ENCODE measurements around the gene MLLT3.
"Not testable (repeated sequence)": the region's sequence is repeated elsewhere in the genome, so short reads cannot be mapped to it uniquely, and the experiment has no call there.

The MLLT3 gene

DNA sequence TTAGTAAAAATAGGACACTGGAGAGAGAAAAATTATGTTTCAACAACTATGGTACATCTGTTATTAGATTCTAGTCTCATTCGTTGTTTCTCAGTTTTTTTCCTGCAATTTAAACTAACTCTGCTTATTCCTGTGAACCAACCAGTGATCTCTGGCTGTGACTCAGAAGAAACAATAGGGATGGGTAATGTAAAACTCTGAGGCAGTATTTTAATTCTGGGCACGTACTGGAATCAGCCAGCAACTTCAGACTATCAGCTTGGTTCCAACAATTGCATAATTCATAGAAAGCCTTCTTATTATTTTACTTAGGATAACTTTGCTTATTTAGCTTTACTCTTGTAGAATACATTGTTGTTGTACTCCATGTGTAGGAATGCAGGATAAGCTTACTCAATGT, 28.8 kb downstream of the MLLT3 start:
- DNase-seq, result no peak

DNA sequence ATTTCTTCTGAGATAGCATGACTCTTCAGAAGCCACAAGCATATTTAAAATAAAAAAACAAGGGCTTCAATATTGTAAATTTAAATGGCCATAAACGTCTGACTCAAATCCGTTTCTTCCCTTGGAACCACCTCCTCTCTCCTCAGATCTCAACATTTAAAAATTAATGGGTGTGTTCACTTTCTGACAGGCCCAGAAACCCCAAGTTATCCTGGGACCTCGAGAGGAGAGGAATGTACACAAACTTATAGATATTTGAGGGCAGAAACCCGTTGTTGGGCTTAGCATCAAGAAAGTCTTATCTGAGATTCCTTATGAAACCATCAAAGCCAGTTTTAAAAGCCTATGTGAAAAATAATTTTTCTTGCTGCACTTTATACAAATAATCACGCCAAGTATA, 29.2 kb downstream of the MLLT3 start:
- DNase-seq, result no peak

DNA sequence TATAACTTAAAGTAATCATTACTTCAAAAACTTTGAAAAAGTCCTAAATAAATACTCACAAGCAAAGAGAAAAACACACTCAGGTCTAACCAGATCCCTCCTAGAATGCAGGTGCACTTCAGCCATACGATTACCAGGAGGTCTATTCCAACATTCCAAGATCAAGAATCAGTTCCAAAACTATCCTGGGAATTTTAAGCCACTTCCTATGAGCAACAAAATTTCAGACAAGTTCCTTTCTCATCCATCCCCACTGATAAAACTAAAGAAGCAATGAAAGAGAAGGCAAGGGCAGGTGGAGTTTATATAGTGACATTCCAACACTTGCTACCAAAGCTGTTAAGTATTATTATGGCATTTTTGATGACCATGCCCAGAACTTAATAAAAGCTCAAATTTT, 29.6 kb downstream of the MLLT3 start:
- no peak for DNase-seq

DNA sequence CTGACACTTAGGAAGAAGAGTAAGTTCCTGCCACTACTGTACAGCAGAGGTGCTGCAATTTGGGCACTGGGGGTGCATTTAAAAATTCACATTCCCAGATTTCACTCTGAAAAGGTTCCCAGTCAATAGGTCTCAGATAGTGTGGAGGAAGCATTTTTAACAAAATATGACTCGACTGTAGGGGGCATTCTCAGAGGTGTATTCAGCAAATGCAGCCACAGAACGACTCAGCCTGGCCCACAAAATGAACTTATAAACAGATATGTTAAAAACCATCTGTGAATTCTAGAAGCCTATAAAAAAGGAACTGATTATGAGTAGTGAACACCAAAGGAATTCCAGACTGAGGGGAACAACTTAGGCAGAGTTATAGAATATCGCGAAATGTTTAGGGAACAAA, 31.1 kb downstream of the MLLT3 start:
- no peak for DNase-seq

DNA sequence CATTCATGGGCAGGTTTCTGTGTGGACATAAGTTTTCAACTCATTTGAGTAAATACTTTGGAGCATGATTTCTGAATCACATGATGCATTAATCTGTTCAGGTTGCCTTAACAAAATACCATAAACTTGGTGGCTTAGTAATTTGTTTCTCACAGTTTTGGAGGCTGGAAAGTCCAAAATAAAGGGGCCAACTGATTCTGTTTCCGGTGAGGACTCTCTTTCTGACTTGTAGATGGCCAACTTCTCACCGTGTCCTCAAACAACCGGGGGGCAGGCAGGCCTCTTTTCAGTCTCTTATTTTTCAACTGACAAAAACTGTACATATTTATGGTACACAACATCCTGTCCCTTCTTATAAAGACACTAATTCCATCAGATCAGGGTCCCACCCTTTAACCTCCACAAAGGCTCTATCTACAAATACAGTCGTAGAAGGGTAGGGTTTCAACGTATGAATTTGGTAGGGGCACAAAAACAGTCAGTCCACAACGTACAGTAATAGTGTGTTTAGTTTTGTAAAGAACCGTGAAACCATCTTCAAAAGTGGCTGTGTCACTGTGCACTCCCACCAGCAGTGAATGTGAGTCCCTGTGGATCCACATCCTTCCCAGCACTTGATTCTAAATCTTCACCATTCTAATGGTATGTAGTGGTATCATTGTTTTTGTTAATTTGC, 37.2 kb downstream of the MLLT3 start:
- no peak for DNase-seq

DNA sequence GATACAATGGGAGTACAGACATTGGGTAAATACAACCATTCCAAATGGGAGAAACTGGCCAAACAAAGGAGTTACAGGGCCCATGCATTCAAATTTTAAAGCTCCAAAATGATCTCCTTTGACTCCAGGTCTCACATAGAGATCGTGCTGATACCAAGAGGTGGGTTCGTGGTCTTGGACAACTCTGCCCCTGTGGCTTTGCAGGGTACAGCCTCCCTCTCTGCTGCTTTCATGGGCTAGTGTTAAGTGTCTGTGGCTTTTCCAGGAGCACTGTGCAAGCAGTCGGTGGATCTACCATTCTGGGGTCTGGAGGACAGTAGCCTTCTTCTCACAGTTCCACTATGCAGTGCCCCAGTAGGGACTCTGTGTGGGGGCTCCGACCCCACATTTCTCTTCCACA, 39.2 kb downstream of the MLLT3 start:
- DNase-seq, result not testable (repeated sequence)

DNA sequence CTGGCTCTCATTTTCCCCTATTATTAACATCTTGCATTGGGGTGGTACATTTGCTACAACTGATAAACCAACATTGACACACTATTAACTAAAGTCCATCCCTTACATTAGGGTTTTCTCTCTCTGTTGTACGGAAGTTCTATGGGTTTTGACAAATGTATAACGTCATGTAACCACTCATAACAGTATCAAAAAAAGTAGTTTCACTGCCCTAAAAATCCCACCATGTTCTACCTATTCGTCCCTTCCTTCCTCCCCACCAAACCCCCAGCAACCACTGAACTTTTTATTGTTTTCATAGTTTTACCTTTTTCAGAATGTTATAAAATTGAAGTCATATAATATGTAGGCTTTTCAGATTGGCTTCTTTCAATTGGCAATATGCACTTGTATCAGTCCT, 40.1 kb downstream of the MLLT3 start:
- DNase-seq, result no peak

DNA sequence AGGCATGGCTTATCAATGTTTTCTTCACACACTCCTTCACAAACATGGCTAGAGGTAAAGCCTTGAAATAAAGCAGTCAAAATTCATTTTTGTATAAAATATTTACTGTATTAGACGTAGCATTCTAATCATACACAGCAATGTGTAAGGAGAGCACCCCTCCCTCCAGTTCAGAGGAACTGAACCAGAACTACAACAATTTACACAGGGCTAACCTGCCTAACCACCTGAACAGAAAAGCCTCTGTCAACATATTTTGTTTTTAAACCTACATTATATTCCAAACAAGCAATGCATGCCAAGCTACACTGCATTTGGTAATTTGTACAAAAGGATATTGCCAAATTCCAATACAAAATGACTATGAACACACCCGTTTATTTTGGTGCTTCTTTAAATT, 41.6 kb downstream of the MLLT3 start:
- DNase-seq, result no peak

DNA sequence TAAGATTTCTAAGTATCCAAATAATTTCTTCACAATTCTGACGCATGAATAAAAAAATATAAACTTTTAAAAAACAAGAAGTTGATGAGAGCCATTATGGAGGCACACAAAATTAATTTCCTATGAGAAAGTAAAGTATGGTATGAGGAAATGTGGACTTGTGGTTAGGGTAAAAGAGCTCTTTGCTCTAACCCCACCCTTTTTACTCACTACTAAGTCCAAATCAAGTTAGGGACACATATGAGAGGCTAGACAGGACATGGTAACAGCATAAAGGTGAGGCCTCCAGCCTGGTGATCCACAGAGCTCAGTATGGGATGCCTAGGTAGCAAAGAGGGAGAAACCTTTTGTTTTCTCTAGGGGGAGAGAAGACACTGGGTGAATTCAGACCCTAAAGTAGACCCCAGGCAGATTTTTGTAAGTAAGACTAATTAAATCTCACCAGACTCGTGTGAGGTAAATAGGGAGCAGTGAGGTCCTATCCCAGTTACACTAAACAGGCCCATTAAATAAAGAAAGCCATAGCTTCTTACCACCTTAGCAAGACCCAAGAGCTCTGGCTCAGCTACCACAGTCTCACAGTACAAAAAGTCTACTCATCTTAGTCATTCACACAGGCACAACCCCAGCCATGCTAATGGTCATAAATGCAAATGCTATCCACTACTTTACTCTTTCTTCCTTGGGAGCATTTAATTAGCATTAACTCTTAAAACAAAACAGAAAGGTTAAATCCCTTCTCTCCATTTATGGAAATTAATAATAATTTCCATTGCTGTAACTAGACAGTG, 42.6 kb downstream of the MLLT3 start:
- no peak for DNase-seq

DNA sequence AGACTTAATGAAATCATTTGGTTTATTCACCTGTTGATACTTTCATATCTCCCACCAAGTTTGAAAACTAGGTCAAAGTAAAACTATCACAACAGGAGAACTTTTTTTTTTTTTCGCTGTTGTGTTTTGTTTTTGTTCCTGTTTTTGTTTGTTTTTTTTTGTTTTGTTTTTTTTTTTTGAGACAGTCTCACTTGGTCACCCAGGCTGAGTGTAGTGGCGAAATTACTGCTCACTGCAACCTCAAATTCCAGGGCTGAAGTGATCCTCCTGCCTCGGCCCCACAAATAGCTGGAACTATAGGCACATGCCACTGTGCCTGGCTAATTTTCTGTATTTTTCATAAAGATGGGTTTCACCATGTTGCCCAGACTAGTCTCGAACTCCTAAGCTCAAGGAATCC, 49.3 kb downstream of the MLLT3 start:
- no peak for DNase-seq

DNA sequence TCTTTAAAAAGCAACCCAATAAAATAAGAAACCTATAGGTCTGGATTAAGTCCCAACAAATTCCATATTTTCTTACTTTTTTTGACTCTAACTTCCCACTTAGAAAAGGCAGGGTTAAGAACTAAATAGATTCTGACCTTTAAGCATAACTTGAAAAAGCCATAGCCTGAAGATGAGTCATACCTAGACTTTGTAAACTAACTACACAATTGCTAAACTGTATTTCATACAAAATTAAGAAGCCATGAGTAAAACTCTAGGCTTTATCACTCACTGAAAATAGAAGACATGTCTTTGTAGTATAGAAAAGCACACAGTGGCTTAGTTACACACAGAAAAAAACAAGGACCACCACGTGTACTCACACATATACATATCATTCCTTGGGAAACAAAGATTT, 51.5 kb downstream of the MLLT3 start:
- DNase-seq, result no peak

DNA sequence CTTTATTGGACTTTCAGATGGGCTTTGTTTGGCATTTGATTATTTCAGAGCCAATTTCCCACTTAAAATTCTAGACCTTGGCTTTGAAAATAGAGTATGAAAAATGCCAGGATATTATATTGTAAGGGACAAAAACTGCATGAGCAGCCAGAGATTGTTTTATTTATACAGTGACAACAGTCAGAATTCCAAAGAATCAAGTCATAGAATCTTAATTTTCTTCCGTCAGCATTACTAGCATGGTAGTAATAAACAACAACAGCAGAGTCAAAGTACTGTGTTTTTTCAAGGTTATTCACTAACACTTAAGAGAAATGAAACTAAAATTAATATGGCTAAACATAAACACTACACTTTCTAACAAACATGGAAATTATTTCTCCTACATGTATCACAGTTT, 52.2 kb downstream of the MLLT3 start:
- no peak for DNase-seq

DNA sequence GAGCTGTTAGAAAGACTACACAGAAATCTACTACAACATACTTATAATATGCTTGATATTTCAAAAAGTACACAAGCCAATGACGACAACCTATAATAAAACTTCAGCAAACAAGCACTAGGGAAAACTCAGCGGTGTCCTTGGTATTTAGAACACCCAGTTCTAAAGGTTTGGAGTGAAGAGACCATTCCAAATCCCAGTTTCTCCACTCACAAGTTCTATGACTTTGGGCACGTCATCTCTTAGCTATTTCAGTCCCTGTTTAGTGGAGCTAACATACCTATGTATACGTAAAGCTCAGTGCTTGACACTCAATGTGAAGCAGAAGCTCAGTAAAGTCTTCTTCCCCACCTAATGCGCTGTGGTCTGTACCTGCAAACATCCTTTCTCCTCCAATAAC, 52.8 kb downstream of the MLLT3 start:
- DNase-seq, result no peak

DNA sequence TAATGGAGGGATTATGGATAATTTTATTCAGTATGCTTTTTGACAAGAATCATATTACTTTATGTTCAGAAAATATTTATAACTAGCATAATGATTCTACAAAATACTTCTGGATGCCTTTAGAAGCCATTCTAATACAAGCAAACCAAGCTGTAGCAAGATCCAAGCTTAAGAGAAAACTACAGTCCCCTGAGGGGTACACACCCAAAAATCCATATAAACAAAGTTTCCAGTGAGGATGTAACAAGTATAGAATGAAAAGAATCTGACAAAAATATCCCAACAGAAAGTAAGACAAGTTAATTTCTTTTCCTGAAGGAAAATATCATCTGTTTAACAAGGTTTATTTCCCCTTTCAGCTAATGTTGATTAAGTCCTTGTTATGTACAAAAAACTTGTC, 53.9 kb downstream of the MLLT3 start:
- no peak for DNase-seq

DNA sequence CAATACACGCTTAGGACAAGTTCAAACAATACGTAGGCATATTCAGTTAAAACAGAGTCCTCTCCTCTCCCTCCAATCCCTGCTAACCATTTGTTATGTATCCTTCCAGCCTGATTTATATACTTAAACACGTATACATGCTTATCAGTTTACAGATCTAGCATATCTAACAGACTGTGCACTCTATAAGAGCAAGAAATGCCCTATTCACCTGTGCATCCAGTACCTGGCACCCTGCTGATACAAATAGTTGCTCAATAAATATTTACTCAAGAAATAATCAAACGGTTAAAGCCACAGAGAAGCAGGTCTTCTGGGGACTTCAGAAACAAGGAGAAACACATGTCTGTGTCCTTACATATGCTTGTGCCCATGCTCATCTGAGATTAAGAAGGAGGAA, 55.9 kb downstream of the MLLT3 start:
- DNase-seq, result no peak

DNA sequence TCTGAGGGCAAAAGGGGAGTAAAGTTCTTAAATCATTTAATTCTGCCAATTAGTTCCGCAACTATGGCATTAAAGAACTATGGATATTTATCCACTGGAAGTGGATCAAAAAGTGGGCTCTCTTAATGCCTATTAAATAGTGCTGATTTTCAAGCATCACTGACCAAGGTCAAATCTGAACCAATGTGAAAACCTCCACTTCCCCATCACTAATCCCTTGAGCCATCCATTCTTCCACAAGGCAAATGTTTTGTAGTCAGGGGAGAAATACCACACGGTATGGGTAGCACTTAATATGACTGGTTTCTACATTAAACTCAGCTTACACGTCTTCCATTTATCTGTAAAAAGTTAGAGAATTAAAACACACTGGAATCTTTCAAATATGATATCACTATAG, 57.6 kb downstream of the MLLT3 start:
- no peak for DNase-seq

DNA sequence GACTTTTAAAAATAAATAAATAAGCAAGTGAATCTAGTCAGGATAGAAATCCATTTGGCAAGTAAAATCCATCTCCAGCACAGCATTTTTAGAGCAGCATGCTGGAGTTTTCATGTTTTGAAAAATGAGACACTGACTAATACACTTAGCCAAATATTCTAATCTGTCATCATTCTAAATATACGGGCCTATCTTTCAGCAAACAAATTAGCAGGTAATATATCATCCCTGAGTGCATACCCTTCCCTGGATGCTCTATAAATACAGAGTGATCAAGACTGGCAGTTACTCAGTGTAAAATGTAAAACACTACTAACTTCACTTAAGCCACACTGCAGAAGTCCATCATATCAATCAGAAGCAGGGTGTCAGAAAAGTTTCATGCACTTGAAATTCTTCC, 58.4 kb downstream of the MLLT3 start:
- DNase-seq, result no peak

DNA sequence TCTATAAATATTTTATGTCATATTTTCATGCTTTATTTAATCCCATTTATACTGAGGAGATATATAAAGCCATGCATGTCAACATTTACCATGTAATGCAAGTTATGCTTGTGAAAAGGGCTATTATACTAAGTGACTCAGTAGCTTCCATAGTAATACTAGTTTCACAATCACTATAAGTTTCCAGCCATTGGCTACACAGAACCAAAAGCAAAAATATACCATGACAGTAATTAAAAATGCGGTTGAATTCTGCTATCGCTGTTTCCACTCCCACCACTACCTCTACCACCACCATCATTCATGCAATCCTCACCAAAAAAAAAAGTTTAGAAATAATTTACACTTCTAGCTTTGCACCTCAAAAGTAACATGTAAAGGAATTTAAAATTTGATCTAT, 60.2 kb downstream of the MLLT3 start:
- no peak for DNase-seq

DNA sequence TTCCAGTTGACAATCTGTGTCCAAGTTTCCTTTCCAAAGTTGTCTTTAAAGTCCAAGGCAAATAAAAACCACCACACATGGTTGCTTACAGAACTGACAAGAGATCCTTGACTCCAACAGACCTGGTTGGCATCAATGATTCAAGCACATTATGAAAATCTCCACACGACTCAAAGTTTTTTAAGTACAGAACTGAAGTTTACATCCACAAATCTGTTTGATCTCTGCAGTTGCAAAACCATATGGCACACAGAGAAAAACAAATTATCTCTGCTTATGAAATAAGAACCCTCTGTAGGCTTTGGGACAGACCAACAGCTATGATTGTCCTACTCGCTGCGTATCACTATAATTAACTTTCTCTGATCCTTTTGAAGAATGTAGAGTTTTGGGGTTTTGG, 60.8 kb downstream of the MLLT3 start:
- no peak for DNase-seq

DNA sequence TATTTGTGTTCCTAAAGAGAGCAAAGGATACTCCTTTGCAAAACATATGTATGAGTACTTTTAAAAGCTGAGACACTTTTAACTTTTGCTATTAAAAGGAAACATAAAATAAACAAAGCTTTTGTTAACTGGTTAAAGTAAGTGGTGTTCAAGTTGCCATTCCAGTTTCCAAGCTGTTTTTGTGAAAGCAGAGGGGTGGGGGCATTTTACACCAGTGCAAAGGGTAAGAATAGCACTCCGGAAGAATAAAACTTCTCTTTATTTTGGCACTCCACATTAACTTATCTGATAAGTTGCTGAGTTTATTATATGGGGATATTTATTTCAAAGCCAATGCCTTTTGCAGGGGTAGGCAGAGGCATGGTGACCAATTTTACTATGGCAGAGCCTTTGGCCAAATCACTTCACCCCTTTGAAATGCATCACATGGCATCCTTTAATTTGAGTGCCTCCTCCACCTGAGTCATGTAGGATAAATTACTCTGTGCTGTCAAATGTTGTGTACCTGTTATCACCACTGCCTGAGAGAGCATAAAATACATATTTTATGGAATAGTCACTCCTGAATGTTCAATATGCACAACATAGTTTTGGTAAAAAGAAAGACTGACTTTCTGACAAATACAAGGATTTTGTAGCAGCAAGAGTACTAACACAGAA, 62.9 kb downstream of the MLLT3 start:
- no peak for DNase-seq

DNA sequence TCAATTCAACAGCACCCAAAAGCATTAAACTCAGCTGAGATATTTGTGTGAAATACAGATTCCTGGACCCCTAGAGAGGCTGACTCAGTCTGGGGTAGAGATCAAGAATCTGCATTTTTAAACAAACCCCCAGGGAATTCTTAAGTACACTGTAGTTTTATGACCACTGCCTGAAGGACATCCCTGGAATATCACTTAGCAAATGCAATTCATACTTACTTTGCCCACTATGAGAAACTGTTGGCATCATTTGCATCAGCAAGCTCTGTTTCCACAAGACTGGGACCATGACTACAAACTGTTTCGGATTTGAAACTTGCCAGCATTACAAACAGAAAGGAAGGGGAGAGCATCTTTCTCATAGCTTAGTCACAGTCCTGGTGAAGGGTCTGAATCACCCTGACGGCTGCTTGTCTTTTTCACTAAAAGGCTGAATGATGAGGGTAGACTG, 63.7 kb downstream of the MLLT3 start:
- DNase-seq, result no peak

DNA sequence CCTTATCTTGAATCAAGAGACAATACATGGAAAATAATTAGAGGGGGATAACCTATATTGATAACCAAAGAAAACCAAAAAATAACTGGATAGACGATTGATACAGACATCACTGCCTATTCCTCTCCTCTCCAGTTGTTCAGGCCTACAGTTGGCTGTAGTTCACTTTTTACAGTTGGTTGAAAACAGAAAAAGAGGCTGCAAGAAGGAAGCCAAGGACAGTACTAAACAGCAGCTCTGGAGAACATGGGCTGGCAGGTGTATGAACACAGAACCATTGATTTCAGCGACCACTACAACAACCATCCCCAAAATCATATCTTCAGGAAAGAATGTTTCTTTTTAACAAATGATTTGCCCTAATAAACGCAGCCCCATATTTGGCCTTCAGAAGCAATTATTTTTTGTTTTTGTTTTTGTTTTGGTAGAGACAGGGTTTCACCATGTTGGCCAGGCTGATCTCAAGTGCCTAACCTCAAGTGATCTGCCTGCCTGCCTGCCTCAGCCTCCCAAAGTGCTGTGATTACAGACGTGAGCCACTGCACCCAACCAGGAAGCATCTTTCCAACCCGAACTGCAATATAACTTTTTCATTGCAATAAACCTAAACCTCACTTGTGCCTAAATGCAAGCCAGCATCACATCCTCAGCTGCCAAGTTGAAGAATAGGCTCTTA, 64.3 kb downstream of the MLLT3 start:
- DNase-seq, result no peak

DNA sequence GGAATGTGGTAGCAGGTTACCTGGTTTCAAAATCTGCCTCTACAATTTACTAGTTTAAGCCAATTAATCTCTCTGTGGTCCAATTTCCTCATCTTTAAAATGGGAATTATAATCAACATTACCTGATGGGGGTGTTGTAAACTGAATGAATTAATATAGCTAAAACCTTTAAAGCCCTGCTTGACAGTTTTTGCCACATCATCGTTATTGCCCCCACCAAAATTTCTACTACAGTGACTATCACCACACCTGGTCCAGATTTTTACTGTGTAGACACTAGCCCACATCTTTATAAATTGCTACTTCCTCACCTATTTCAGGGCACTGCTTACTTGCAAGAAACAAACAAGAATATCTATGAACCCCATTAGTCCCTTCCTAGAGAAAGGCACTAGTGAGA, 65.0 kb downstream of the MLLT3 start:
- no peak for DNase-seq
